Vagina (tissue), 2 donors: ENCODE data around the gene METTL25. TPM values are rescaled to one million over a fixed set of nuclear protein-coding genes. Genes with fewer than 3 reads are reported as not detected.

Experiments
- DNase-seq, 2 donors: peaks; one replicate each; pipeline ENCODE4 v3.0.0-alpha.2; 2017; ENCODE audit errors: extremely low spot score in 2 of 2
- H3K27ac ChIP-seq: fragments of 200-600 bp; sonication (generic); one replicate; pipeline ENCODE4 v1.5.1; 2019
- H3K27me3 ChIP-seq: fragments of 200-600 bp; sonication (generic); one replicate; pipeline ENCODE4 v1.5.1; 2019
- H3K36me3 ChIP-seq, 2 donors: fragments of 200-600 bp; sonication (generic); one replicate each; pipeline ENCODE4 v1.5.1; 2017 to 2019
- H3K4me1 ChIP-seq: fragments of 200-600 bp; sonication (generic); one replicate; pipeline ENCODE4 v1.5.1; 2019
- H3K4me3 ChIP-seq, 2 donors: fragments of 200-600 bp; sonication (generic); 1 replicate in 1 of 2; 2 replicates in 1 of 2; pipeline ENCODE4 v1.5.1; 2016 to 2019
- H3K9me3 ChIP-seq: fragments of 200-600 bp; sonication (generic); one replicate; pipeline ENCODE4 v1.5.1; 2019
- CTCF ChIP-seq, 3 experiments: fragments of 450-650 bp in 2 of 3; fragments of 200-600 bp in 1 of 3; sonication (generic) in 1 of 3; IDR thresholded peaks; one replicate each; pipeline ENCODE4 v1.5.1; 2017 to 2019; ENCODE audit warnings: antibody characterized with exemption in 3 of 3, mild to moderate bottlenecking in 2 of 3, moderate library complexity in 2 of 3
- POLR2A ChIP-seq, 2 donors: fragments of 450-650 bp; IDR thresholded peaks; one replicate each; pipeline ENCODE4 v1.6.1; 2017; ENCODE audit warnings: antibody characterized with exemption in 2 of 2, mild to moderate bottlenecking in 2 of 2, moderate library complexity in 2 of 2
- POLR2AphosphoS5 ChIP-seq, 2 donors: sonication (generic); formaldehyde crosslinking; IDR thresholded peaks; one replicate each; pipeline ENCODE4 v1.9.0; 2017; ENCODE audit warnings: antibody characterized with exemption in 2 of 2, mild to moderate bottlenecking in 2 of 2, low read depth in 1 of 2; ENCODE audit not compliant: insufficient read depth in 1 of 2
- intact Hi-C: fragments of 100-400 bp; cut with DNase I; formaldehyde crosslinking; loops from one replicate; pipeline ENCODE4 v1.15.1; 2023
- total RNA-seq: library from RNA; depleted of rRNA; stranded (reverse); fragments of >200 nt; gene quantifications from one replicate; pipeline ENCODE4 v1.2.3, GENCODE V29; 2016

METTL25 gene
- total RNA-seq, 1 donor from 2014 or later: 29.0 TPM

DNA sequence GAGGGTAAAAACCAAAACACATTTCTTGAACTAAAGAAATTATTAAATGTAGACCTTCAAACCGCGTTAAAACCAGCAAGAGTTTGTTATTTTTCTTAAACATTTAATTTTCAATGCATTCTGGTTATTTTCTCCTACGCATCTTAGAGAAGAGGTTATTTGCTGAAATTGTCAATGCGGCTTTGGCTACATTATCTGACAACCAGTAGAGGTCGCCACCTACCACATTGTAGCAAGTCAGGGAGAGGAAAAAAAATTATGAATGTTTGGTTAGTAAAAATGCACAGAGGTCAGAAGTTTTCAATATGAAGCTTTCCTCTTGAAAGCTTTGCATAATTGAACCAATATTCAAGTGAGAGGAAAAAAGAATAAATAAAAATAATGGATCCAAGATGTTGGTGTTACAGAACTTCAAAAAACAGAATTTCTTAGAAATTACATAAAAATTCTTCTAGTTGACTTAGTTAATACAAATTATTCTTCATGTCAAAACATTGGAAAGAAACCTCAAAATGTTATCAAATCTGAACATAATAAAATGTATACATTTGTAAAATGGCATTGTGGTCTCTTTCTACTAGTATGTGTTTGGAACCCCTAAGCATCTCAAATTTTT, 168.9 kb downstream of the METTL25 start:
- no peak for DNase-seq

More for the DNA sequence above, 168.9 kb downstream of the METTL25 start:
- H3K27me3 ChIP-seq: no peaks in the 10 kb centered on the region
- no peaks in the 10 kb centered on the region for H3K36me3 ChIP-seq
- no peak overlapping the region for H3K4me3 ChIP-seq
- no peaks in the 10 kb centered on the region for H3K4me1 ChIP-seq
- no peak for TF ChIP-seq POLR2A (IDR thresholded peaks at IDR 0.05)
- TF ChIP-seq CTCF (IDR thresholded peaks at IDR 0.05): peak; percentile 39 to 67 (median 53)
- no peak for TF ChIP-seq POLR2AphosphoS5 (IDR thresholded peaks at IDR 0.05; ENCODE audit: insufficient read depth in 1 of 2, low read depth in 1 of 2)
- H3K9me3 ChIP-seq: no peaks in the 10 kb centered on the region
- no peak overlapping the region for H3K27ac ChIP-seq
- intact Hi-C loops: no loop called here

Other genes starting within 250 kb of the METTL25 start
- gene CCDC59, start 142 bp upstream of the METTL25 start, total RNA-seq: 42.2 TPM